Neural crest cell (in vitro differentiated cells): Measurements from ENCODE around the gene SMLR1. TPM values are rescaled to one million over a fixed set of nuclear protein-coding genes. Genes with fewer than 3 reads are reported as not detected.

ENCODE experiments used
- DNase-seq: peaks from one replicate; pipeline ENCODE4 v3.0.0; 2021; ENCODE audit warnings: low read depth, mixed read lengths, low spot score
- H3K27ac Mint-ChIP-seq: one replicate; pipeline ENCODE4 v1.8.0; 2021; ENCODE audit warnings: mild to moderate bottlenecking, mixed read lengths; ENCODE audit not compliant: unreplicated experiment
- H3K27me3 Mint-ChIP-seq: 2 replicates; pipeline ENCODE4 v1.8.0; 2021; ENCODE audit warnings: low read depth, mild to moderate bottlenecking, mixed read lengths
- H3K36me3 Mint-ChIP-seq: 2 replicates; pipeline ENCODE4 v1.8.0; 2021; ENCODE audit warnings: low read depth, mild to moderate bottlenecking, mixed read lengths
- H3K4me1 Mint-ChIP-seq: 2 replicates; pipeline ENCODE4 v1.8.0; 2021; ENCODE audit warnings: mixed read lengths
- H3K4me3 Mint-ChIP-seq: one replicate; pipeline ENCODE4 v1.8.0; 2021; ENCODE audit warnings: mild to moderate bottlenecking, mixed read lengths
- H3K9me3 Mint-ChIP-seq: 2 replicates; pipeline ENCODE4 v1.8.0; 2021; ENCODE audit warnings: mixed read lengths
- total RNA-seq: library from RNA; stranded (reverse); gene quantifications from 2 replicates; pipeline ENCODE4 v1.2.1, GENCODE V29; 2021
- TF ChIP-seq, protein P1 (sequence below): fragments of 200-600 bp; sonication (generic); conservative IDR thresholded peaks from 2 replicates; pipeline ENCODE4 v1.5.0; 2021; ENCODE audit warnings: antibody characterized with exemption, mild to moderate bottlenecking

The SMLR1 gene
- total RNA-seq, 1 donor from 2014 or later: not detected

- H3K9me3 Mint-ChIP-seq: peaks cover 4% of the 10 kb centered on the region
- peaks cover 7% of the 10 kb centered on the region for H3K4me1 Mint-ChIP-seq
- H3K4me3 Mint-ChIP-seq: no peak overlapping the region
- no peak overlapping the region for H3K27ac Mint-ChIP-seq
- no peak for DNase-seq
- peaks cover 17% of the 10 kb centered on the region for H3K36me3 Mint-ChIP-seq
- TF ChIP-seq, protein P1, sequence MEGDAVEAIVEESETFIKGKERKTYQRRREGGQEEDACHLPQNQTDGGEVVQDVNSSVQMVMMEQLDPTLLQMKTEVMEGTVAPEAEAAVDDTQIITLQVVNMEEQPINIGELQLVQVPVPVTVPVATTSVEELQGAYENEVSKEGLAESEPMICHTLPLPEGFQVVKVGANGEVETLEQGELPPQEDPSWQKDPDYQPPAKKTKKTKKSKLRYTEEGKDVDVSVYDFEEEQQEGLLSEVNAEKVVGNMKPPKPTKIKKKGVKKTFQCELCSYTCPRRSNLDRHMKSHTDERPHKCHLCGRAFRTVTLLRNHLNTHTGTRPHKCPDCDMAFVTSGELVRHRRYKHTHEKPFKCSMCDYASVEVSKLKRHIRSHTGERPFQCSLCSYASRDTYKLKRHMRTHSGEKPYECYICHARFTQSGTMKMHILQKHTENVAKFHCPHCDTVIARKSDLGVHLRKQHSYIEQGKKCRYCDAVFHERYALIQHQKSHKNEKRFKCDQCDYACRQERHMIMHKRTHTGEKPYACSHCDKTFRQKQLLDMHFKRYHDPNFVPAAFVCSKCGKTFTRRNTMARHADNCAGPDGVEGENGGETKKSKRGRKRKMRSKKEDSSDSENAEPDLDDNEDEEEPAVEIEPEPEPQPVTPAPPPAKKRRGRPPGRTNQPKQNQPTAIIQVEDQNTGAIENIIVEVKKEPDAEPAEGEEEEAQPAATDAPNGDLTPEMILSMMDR: no peak
- H3K27me3 Mint-ChIP-seq: no peaks in the 10 kb centered on the region
Observed at GRCh38 chr6:130858498-130859160, 31.4 kb downstream of the SMLR1 start.

- no peak for DNase-seq
- Mint-ChIP-seq H3K27ac (no peak overlapping the region), H3K4me3 (no peak overlapping the region), H3K4me1 (peaks cover under 1% of the 10 kb centered on the region), H3K27me3 (no peaks in the 10 kb centered on the region), H3K36me3 (peaks cover 21% of the 10 kb centered on the region), H3K9me3 (peaks cover 4% of the 10 kb centered on the region)
- TF ChIP-seq, protein P1: no peak
Observed at GRCh38 chr6:130859161-130859867, 32.1 kb downstream of the SMLR1 start.

DNA sequence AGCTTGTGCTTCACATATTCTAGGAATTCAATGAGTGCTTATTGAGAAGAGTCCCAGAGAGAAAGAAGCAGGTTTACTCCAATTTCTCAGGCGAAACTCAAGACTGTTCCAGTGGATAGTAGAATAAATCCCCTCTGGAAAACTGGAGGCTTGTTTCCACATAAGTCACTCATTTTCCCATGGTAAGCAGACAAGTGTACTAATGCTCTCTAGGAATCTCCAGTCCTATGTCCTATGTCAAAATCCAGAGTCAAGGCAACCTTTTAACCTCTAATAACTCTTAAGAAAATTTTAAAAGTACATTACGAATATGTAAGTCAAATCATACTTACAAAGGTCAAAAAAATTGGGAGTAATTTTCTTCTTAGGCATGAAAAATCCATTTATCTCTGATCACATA lies 35.2 kb downstream of the SMLR1 start:
- DNase-seq: no peak
- Mint-ChIP-seq H3K4me3 (no peak overlapping the region), H3K9me3 (no peaks in the 10 kb centered on the region), H3K36me3 (peaks cover 19% of the 10 kb centered on the region), H3K27me3 (no peaks in the 10 kb centered on the region), H3K27ac (no peak overlapping the region), H3K4me1 (no peaks in the 10 kb centered on the region)
- TF ChIP-seq, protein P1: no peak

DNA sequence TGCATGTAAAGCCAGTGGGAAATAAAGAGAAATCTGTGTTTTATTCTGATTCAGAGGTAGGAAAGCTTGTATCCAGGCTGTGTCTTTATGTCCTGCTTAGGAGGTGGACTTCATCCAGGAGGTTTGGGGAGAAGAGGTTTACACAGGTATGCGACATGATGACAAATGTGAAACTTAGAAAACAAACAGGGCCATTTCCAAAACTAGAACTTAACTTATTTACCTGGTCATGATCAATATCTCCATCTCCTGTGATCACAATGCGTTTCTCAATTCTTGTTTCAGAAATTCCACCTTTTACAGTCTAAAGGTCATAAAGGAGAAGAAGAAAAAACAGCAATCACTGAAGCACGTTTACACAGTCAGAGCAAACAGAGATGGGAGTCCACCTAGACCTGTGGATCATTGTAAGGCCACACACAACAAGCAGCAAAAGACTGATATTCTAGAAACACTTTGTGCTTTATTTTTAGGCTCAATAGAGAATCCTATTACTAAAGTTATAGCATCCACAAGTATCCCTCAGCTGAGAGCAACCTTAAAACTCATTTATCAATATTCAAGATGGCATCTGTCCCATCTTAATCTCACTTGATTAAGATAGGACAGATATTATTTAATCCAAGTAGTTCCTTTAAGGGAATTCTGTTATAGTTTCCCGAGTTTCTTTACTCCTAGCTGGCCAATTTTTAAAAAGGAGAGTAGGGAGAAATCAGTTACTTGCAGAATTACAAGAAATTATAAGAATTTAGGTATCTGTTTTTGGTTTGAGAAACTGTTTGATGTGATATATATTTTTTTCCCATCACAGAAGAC lies 36.4 kb downstream of the SMLR1 start:
- H3K4me3 Mint-ChIP-seq: no peak overlapping the region
- no peaks in the 10 kb centered on the region for H3K27me3 Mint-ChIP-seq
- H3K9me3 Mint-ChIP-seq: no peaks in the 10 kb centered on the region
- H3K27ac Mint-ChIP-seq: no peak overlapping the region
- DNase-seq: no peak
- H3K4me1 Mint-ChIP-seq: peaks cover under 1% of the 10 kb centered on the region
- H3K36me3 Mint-ChIP-seq: peaks cover 15% of the 10 kb centered on the region
- TF ChIP-seq, protein P1: no peak

DNA sequence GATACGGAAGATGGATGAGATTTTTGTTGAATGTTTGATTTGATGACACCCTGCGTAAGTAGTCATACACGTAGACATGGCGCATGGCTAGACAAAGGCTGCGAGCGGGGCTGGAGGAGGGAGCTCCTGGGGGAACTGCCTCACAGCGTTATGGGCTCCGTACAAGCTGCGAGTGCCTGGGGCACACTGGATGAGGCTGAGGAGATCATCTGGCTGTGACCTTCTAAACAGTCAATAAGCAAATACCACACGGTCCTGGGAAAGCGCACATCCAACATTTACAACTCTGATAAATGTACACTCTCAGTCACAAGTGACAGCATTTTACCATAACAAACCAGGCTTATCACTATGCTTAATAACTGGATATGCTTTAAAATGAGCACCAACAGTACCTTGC lies 37.1 kb downstream of the SMLR1 start:
- Mint-ChIP-seq H3K4me1 (peaks cover 4% of the 10 kb centered on the region), H3K27ac (no peak overlapping the region), H3K27me3 (no peaks in the 10 kb centered on the region), H3K4me3 (no peak overlapping the region), H3K9me3 (no peaks in the 10 kb centered on the region), H3K36me3 (peaks cover 15% of the 10 kb centered on the region)
- TF ChIP-seq, protein P1: no peak
- DNase-seq: no peak
